VCaP (cell line): ENCODE measurements around the gene OR1S2.
"Not testable (repeated sequence)": the region's sequence is repeated elsewhere in the genome, so short reads cannot be mapped to it uniquely, and the experiment has no call there.

Experiments
- H3K27ac ChIP-seq: fragments of 450-650 bp; 2 replicates; pipeline ENCODE4 v1.5.1; 2017
- CTCF ChIP-seq: fragments of 450-650 bp; conservative IDR thresholded peaks from 2 replicates; pipeline ENCODE4 v1.5.1; 2017; ENCODE audit warnings: mild to moderate bottlenecking, moderate library complexity

Gene OR1S2, protein sequence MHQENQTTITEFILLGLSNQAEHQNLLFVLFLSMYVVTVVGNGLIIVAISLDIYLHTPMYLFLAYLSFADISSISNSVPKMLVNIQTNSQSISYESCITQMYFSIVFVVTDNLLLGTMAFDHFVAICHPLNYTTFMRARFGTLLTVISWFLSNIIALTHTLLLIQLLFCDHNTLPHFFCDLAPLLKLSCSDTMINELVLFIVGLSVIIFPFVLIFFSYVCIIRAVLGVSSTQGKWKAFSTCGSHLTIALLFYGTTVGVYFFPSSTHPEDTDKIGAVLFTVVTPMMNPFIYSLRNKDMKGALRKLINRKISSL

DNA sequence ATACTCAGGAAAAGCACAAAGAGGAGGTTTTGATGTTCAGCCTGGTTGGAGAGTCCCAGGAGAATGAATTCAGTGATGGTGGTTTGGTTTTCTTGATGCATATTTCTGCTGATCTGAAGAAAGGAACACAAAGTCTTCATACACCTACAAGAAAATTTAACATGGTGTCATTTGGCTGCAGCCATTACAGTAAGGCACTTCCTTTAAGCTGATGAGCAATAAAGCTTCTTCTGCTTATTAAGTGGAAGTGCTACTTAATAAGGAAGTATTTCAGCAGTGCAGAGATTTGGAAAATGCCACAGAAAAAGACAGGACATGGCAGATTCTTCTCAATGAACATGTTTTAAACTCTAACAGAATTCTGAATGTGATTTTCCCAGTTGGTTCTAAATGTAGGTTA, at the start of gene OR1S2:
TSS of gene OR1S2 (minus strand) at position 101 of the 400 bp plus-strand sequence. CDS start at position 101, 0 bp downstream.
- no peak for TF ChIP-seq CTCF
- no peak within 1 kb of the TSS for H3K27ac ChIP-seq

DNA sequence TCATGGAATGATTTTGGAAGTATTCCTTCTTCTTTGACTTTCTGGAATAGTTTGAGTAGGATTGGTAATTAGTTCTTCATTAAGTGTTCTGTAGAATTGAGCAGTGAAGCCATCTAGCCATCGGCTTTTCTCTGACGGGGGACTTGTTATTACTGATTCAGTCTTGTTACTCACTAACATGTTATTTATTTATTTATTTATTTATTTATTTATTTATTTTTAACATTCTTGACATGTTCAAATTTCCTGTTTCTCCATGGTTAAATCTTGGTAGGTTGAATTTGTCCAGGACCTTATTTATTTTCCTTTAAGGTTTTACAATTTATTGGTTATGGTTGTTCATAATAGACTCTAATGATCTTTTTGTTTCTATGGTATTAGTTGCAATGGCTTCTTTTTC, 40.0 kb upstream of the OR1S2 start:
- TF ChIP-seq CTCF = no peak
- no peak overlapping the region for H3K27ac ChIP-seq

DNA sequence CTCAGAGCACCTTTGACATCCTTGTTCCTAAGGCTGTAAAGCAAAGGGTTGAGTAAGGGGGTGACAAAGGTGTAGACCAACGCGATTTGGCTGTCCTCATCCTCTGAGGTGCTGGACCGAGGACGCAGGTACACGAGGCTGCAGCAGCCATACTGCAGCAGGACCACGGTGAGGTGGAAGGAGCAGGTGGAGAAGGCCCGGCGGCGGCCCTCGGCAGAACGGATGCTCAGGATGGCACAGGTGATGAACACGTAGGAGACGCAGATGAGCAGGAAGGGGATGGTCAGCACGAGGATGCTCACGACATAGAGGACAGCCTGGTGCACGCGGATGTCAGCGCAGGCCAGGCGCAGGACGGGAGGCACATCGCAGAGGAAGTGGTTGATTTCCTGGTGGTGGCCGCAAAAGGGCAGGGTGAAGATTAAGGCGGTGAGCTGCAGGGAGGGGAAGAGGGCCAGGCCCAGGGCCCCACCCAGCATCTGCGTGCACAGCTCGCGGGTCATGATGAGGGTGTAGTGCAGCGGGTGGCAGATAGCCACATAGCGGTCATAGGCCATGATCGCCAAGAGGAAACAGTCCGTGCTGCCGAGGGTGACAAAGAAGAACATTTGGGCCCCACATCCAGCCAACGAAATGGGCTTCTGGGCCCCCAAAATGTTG, 24.1 kb upstream of the OR1S2 start:
- no peak overlapping the region for H3K27ac ChIP-seq
- TF ChIP-seq CTCF = no peak

GRCh38 chr11:58222721-58223120, 18.8 kb upstream of the OR1S2 start:
- no peak overlapping the region for H3K27ac ChIP-seq
- no peak for TF ChIP-seq CTCF

- H3K27ac ChIP-seq = no peak overlapping the region
- TF ChIP-seq CTCF = no peak
These were observed 12.5 kb upstream of the OR1S2 start for GRCh38 chr11:58216476-58216875.

DNA sequence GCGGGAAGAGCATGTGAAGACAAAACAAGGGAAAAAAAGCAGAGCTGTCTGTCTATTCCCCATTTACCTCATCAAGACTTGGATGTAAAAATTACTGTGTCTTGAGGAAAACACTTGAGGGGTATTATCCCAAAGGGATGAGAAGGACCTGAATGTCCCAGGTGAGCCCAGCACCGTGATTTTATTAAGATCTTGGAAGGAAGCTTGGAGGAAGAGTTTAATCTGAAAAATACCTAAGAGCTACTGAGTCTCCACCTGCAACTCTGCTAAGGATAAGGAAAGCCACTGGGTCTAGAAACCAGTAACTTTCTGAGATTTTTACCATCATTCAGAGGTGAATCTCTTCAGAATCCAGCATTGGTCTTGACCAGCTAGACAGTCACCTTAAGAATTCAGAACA, 8.5 kb upstream of the OR1S2 start, which contains the start of gene OR1S1:
TSS of gene OR1S1 (plus strand) at position 301 of the 400 bp plus-strand sequence.
- not testable (repeated sequence) for H3K27ac ChIP-seq

- H3K27ac ChIP-seq = no peak overlapping the region
These were observed 4.7 kb downstream of the OR1S2 start for GRCh38 chr11:58199271-58199670.

More at GRCh38 chr11:58199271-58199670, 4.7 kb downstream of the OR1S2 start:
- no peak for TF ChIP-seq CTCF
